Suprapubic skin (tissue), 4 donors: ENCODE measurements around the gene PPARGC1A. TPM values are rescaled to one million over a fixed set of nuclear protein-coding genes. Genes with fewer than 3 reads are reported as not detected.

Experiments
- DNase-seq, 2 donors: peaks; one replicate each; pipeline ENCODE4 v3.0.0-alpha.2; 2019; ENCODE audit warnings: low spot score in 2 of 2
- H3K27ac ChIP-seq: fragments of 200-600 bp; sonication (generic); one replicate; pipeline ENCODE4 v1.5.1; 2019
- H3K27me3 ChIP-seq: fragments of 200-600 bp; sonication (generic); one replicate; pipeline ENCODE4 v1.5.1; 2019
- H3K36me3 ChIP-seq: fragments of 200-600 bp; sonication (generic); one replicate; pipeline ENCODE4 v1.5.1; 2019
- H3K4me1 ChIP-seq: fragments of 200-600 bp; sonication (generic); one replicate; pipeline ENCODE4 v1.5.1; 2019
- H3K4me3 ChIP-seq: fragments of 200-600 bp; sonication (generic); one replicate; pipeline ENCODE4 v1.5.1; 2019; ENCODE audit warnings: mild to moderate bottlenecking
- H3K9me3 ChIP-seq: fragments of 200-600 bp; sonication (generic); one replicate; pipeline ENCODE4 v1.5.1; 2019
- EP300 ChIP-seq: sonication (generic); formaldehyde crosslinking; IDR thresholded peaks from one replicate; pipeline ENCODE4 v1.6.1; 2017; ENCODE audit warnings: antibody characterized with exemption
- POLR2A ChIP-seq, 2 donors: fragments of 450-650 bp; IDR thresholded peaks; one replicate each; pipeline ENCODE4 v1.6.1; 2017; ENCODE audit warnings: antibody characterized with exemption in 2 of 2, mild to moderate bottlenecking in 2 of 2, moderate library complexity in 2 of 2
- POLR2AphosphoS5 ChIP-seq, 3 donors: sonication (generic); formaldehyde crosslinking; IDR thresholded peaks; one replicate each; pipeline ENCODE4 v1.6.1; 2017; ENCODE audit warnings: antibody characterized with exemption in 3 of 3
- WGBS: methylation state at CpG from one replicate; pipeline ENCODE4 v1.1.5; 2018; 5-methylcytosine and 5-hydroxymethylcytosine counted together
- total RNA-seq, 4 donors: library from RNA; depleted of rRNA; stranded (reverse); fragments of >200 nt; gene quantifications; one replicate each; pipeline ENCODE4 v1.1.0, GENCODE V29; 2016
- TF ChIP-seq, protein P1 (sequence below), 2 donors: fragments of 200-600 bp in 1 of 2; fragments of 450-650 bp in 1 of 2; sonication (generic) in 1 of 2; IDR thresholded peaks; one replicate each; pipeline ENCODE4 v1.5.1; 2016 to 2019; ENCODE audit warnings: antibody characterized with exemption in 2 of 2, mild to moderate bottlenecking in 1 of 2, moderate library complexity in 1 of 2

The PPARGC1A gene
- total RNA-seq, 4 donors from 2014 or later, result 10.5 to 33.4 (median 13.2) TPM

DNA sequence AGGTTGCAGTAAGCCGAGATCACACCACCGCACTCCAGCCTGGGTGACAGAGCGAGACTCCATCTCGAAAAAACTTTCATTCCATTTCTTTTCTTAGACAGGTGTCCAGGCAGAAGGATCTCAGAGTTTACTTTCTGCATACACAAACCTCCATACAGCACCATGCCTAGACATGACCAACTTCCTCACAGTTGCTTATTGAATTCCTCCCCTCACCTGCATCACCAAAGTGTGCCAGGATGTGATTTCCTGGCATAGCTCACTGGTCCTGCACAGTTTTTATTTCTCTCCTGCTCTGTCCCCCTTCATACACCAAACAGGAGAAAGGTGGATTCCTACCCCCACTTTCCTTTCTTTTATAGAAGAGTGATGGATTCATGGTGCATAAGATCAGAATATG lies 34.7 kb upstream of the PPARGC1A start:
- Histone ChIP-seq H3K9me3 (no peaks in the 10 kb centered on the region), H3K36me3 (no peaks in the 10 kb centered on the region), H3K4me3 (no peak overlapping the region), H3K27ac (no peak overlapping the region), H3K4me1 (peaks cover 17% of the 10 kb centered on the region), H3K27me3 (no peaks in the 10 kb centered on the region)
- DNase-seq, result no peak
- WGBS, result 71% methylated on average over 4 of the region's 4 CpGs
- no peak for TF ChIP-seq EP300

- DNase-seq, result no peak
- H3K27me3 ChIP-seq, result no peaks in the 10 kb centered on the region
- TF ChIP-seq EP300 (no peak), POLR2A (IDR thresholded peaks at IDR 0.05) (no peak), POLR2AphosphoS5 (IDR thresholded peaks at IDR 0.05) (no peak)
- TF ChIP-seq, protein P1, sequence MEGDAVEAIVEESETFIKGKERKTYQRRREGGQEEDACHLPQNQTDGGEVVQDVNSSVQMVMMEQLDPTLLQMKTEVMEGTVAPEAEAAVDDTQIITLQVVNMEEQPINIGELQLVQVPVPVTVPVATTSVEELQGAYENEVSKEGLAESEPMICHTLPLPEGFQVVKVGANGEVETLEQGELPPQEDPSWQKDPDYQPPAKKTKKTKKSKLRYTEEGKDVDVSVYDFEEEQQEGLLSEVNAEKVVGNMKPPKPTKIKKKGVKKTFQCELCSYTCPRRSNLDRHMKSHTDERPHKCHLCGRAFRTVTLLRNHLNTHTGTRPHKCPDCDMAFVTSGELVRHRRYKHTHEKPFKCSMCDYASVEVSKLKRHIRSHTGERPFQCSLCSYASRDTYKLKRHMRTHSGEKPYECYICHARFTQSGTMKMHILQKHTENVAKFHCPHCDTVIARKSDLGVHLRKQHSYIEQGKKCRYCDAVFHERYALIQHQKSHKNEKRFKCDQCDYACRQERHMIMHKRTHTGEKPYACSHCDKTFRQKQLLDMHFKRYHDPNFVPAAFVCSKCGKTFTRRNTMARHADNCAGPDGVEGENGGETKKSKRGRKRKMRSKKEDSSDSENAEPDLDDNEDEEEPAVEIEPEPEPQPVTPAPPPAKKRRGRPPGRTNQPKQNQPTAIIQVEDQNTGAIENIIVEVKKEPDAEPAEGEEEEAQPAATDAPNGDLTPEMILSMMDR (IDR thresholded peaks at IDR 0.05), result no peak
- H3K36me3 ChIP-seq, result no peaks in the 10 kb centered on the region
- peaks cover 17% of the 10 kb centered on the region for H3K4me1 ChIP-seq
- no peaks in the 10 kb centered on the region for H3K9me3 ChIP-seq
- H3K4me3 ChIP-seq, result no peak overlapping the region
- H3K27ac ChIP-seq, result peak overlapping the region; percentile 43
Observed at GRCh38 chr4:23923840-23924239, 34.0 kb upstream of the PPARGC1A start.

- H3K9me3 ChIP-seq, result no peaks in the 10 kb centered on the region
- H3K27me3 ChIP-seq, result no peaks in the 10 kb centered on the region
- no peak for TF ChIP-seq POLR2AphosphoS5 (IDR thresholded peaks at IDR 0.05)
- TF ChIP-seq POLR2A (IDR thresholded peaks at IDR 0.05), result no peak
- no peak for TF ChIP-seq EP300
- TF ChIP-seq, protein P1 (IDR thresholded peaks at IDR 0.05), result no peak
- no peak for DNase-seq
- peaks cover 17% of the 10 kb centered on the region for H3K4me1 ChIP-seq
- H3K4me3 ChIP-seq, result no peak overlapping the region
- no peaks in the 10 kb centered on the region for H3K36me3 ChIP-seq
- WGBS, result 52% methylated on average over 3 of the region's 3 CpGs
- H3K27ac ChIP-seq, result peak overlapping the region; percentile 43
Observed at GRCh38 chr4:23923141-23923540, 33.3 kb upstream of the PPARGC1A start.

GRCh38 chr4:23922541-23923111 lies 32.8 kb upstream of the PPARGC1A start:
- no peaks in the 10 kb centered on the region for H3K9me3 ChIP-seq
- TF ChIP-seq EP300 (no peak), POLR2AphosphoS5 (IDR thresholded peaks at IDR 0.05) (no peak), POLR2A (IDR thresholded peaks at IDR 0.05) (no peak)
- TF ChIP-seq, protein P1 (IDR thresholded peaks at IDR 0.05), result no peak
- no peaks in the 10 kb centered on the region for H3K27me3 ChIP-seq
- DNase-seq, result no peak
- WGBS, result 85% methylated on average over 8 of the region's 8 CpGs
- H3K27ac ChIP-seq, result peak overlapping the region; percentile 43
- H3K4me3 ChIP-seq, result no peak overlapping the region
- peaks cover 17% of the 10 kb centered on the region for H3K4me1 ChIP-seq
- no peaks in the 10 kb centered on the region for H3K36me3 ChIP-seq

DNA sequence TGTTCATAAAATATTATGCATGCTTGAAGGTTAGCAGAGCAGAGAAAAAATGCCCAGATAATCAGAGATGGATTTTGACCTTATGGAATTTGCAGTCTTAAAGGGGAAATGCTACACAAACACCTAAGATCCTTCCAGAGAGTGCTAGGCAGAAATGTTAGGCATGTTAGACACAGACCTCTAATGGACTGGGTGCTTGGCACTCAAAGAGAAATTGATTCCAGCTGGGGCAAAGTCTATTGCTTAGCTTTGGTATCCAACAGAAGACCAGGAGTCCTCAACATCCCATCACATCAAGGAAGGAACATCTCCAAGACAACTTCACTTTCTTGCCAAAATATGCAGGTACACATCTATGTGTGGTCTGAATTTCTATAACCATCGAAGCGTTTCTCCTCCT lies 32.2 kb upstream of the PPARGC1A start:
- DNase-seq, result no peak
- WGBS, result 88% methylated on average over 2 of the region's 2 CpGs
- Histone ChIP-seq H3K27ac (peak overlapping the region; percentile 78), H3K4me3 (no peak overlapping the region), H3K27me3 (no peaks in the 10 kb centered on the region), H3K4me1 (peaks cover 17% of the 10 kb centered on the region), H3K36me3 (no peaks in the 10 kb centered on the region), H3K9me3 (no peaks in the 10 kb centered on the region)
- TF ChIP-seq EP300 (no peak), POLR2AphosphoS5 (IDR thresholded peaks at IDR 0.05) (no peak), POLR2A (IDR thresholded peaks at IDR 0.05) (no peak)
- TF ChIP-seq, protein P1 (IDR thresholded peaks at IDR 0.05), result no peak

DNA sequence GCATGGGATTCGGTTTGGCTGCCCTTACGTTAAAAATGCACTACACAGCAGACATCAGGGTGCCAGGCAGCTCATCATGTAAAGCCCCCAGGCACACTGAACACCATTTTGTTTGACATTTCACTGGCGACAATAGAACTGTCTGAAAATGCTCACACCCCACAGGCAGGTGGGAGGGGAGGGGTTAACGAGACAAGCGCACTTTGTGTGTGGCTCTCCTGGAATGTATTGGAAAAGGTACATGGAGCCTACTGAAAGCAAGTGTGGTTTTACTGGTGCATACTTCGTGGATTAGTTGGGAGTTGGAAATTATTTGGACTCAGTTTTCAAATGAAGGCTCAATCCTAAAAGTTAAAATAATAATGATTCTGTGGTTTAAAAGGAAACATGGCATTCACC lies 31.6 kb upstream of the PPARGC1A start:
- Histone ChIP-seq H3K36me3 (no peaks in the 10 kb centered on the region), H3K27me3 (no peaks in the 10 kb centered on the region), H3K27ac (peak overlapping the region; percentile 78), H3K9me3 (no peaks in the 10 kb centered on the region), H3K4me1 (peaks cover 17% of the 10 kb centered on the region), H3K4me3 (no peak overlapping the region)
- no peak for DNase-seq
- TF ChIP-seq POLR2A (IDR thresholded peaks at IDR 0.05), result no peak
- 36% methylated on average over 6 of the region's 6 CpGs for WGBS
